ENCODE measurements around the gene CDH15. TPM values are rescaled to one million over a fixed set of nuclear protein-coding genes. Genes with fewer than 3 reads are reported as not detected.

The CDH15 gene
- total and polyA plus RNA-seq, 2 of the 13 experiments (the other 11 are each of a cell fraction or from before 2014, with no cell fraction given): 0.74 to 2.2 TPM

DNA sequence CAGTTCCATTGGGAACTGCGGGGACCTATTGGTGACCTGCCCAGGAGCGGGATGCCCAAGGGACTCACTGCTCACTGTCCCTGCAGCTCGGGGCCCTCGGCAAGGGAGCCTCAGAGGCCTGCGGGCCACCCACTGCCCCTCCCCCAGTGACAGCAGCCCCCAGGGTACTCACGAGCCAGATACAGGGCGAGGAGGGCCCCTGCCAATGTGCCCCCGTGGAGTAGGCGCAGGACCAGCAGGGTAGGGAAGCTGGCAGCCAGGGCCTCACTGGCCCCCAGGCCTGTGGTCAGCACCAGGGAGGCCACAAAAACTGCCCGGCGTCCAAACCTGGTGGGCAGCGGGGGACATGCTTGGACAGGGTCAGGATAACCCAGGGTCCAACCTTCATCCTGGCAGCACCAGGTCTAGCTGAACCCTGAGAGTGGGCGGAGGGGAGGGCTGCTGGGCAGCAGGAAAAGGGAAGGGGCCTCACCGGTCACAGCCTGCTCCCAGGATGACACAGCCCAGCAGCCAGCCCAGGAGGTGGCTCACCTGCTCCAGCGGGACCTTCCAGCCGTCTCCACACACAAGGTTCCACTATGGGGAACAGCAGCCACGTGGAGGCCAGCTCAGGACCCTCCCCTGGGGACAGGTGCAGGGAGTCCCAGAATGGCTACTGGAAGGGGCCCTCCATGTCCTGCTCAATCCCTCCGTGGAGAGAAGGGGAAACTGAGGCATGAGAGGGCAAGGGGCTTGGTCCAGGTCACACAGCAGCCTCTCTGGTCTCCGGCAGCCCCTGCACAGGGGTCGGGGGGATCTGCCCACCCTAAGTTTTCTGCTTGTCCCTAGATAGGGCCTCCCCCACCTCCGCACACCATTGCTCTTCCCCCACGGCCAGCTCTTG lies 27.9 kb downstream of the CDH15 start:
- H3K79me2 ChIP-seq (ENCODE audit: insufficient read depth, low read length): peaks cover 19% of the 10 kb centered on the region
- H2AFZ ChIP-seq (ENCODE audit: low read length): no peak overlapping the region
- 22% methylated on average over 11 of the region's 22 CpGs for WGBS (ENCODE audit: low lambda C conversion rate)
- H3K4me1 ChIP-seq (ENCODE audit: insufficient read depth, low read length): peaks cover 37% of the 10 kb centered on the region
- ChIA-PET POLR2A (interaction anchor here (1.0 to 4.2 kb wide), 10 partner anchors 8 to 415 kb away, joined by 3 to 44 read pairs (median 10); partner anchors contain the start of genes CDH15 and ZNF778), CTCF (ENCODE audit: low intra/inter-chr PET ratio, low total read pairs) (no interaction called here)
- peak overlapping the region; percentile 92 for H3K9ac ChIP-seq (ENCODE audit: insufficient read depth, low read depth, low read length)
- no peaks in the 10 kb centered on the region for H3K9me3 ChIP-seq (ENCODE audit: low read length)
- intact Hi-C loops (cut with micrococcal nuclease; ENCODE audit: unreplicated experiment): loop anchor here (2.0 kb wide), 1 partner anchor 15 kb away; no protein-coding TSS in a partner anchor
- in situ Hi-C loops (cut with HindIII; ENCODE audit: extremely low pct_ligation_motif_present, low pct_unique_long_range_greater_than_20kb): no loop called here
- no peaks in the 10 kb centered on the region for H4K20me1 ChIP-seq (ENCODE audit: insufficient read depth, low read length)
- ATAC-seq (peak; percentile 5), DNase-seq (ENCODE audit: low spot score) (no peak), FAIRE-seq (no peak)
- H3K27ac ChIP-seq (ENCODE audit: extremely low read length, insufficient read depth, low read length): peak overlapping the region; percentile 82
- H3K4me2 ChIP-seq (ENCODE audit: low read depth, low read length): peak overlapping the region; percentile 98
- BruUV-seq (replicated peaks): no TSS peak
- H3K36me3 ChIP-seq (replicated peaks in 1 of 2; ENCODE audit: control insufficient read depth in 1 of 2, insufficient read depth in 2 of 2, low read length in 2 of 2): peaks cover 0 to 3% of the 10 kb centered on the region in 2 experiments; a peak in 1 of 5 replicates
- H3K4me3 ChIP-seq (replicated peaks in 1 of 3; ENCODE audit: insufficient read depth in 1 of 3, low read depth in 2 of 3, low read length in 3 of 3): peak overlapping the region; percentile 62 to 99 (median 92)
- no peaks in the 10 kb centered on the region; a peak in 1 of 5 replicates for H3K27me3 ChIP-seq (ENCODE audit: control insufficient read depth in 1 of 2, insufficient read depth in 2 of 2, low read length in 2 of 2)
- TF ChIP-seq ZNF30 (CRISPR knock-in tag; IDR thresholded peaks at IDR 0.05) (no peak), NONO (IDR thresholded peaks at IDR 0.05) (no peak), NONO (CRISPR knock-in tag; conservative IDR thresholded peaks at IDR 0.05) (peak; percentile 28; the same call in 1 of the 2 replicates), CENPT (CRISPR knock-in tag; IDR thresholded peaks at IDR 0.05; ENCODE audit: low read depth) (peak; percentile 89), REXO4 (CRISPR knock-in tag; IDR thresholded peaks at IDR 0.05; ENCODE audit: borderline replicate concordance) (0 out of 2 replicates have a peak, but pooled peaks have one; percentile 54), SP4 (CRISPR knock-in tag; IDR thresholded peaks at IDR 0.05) (peak; percentile 29; the same call in 1 of the 2 replicates), ELF4 (CRISPR knock-in tag; IDR thresholded peaks at IDR 0.05; ENCODE audit: borderline replicate concordance) (no peak), AGO2 (optimal IDR thresholded peaks at IDR 0.05; ENCODE audit: low read depth, low read length) (peak; percentile 75), ZFP62 (CRISPR knock-in tag; IDR thresholded peaks at IDR 0.05) (0 out of 2 replicates have a peak, but pooled peaks have one; percentile 44), NCOA5 (CRISPR knock-in tag; IDR thresholded peaks at IDR 0.05) (0 out of 2 replicates have a peak, but pooled peaks have one; percentile 43), ARID2 (CRISPR knock-in tag; IDR thresholded peaks at IDR 0.05; ENCODE audit: borderline replicate concordance) (peak; percentile 1; the same call in 1 of the 2 replicates), ZNF354B (CRISPR knock-in tag; IDR thresholded peaks at IDR 0.05) (no peak), POLR2A (IDR thresholded peaks at IDR 0.05; ENCODE audit: insufficient read depth in 1 of 2, low read depth in 2 of 2, low read length in 2 of 2) (peak in 1 of 2 experiments; percentile 35; a peak in 2 of 4 replicates), ZNF768 (CRISPR knock-in tag; IDR thresholded peaks at IDR 0.05) (peak; percentile 83; the same call in 1 of the 2 replicates), CAMTA2 (CRISPR knock-in tag; IDR thresholded peaks at IDR 0.05; ENCODE audit: borderline replicate concordance) (0 out of 2 replicates have a peak, but pooled peaks have one; percentile 25), BCL6 (CRISPR knock-in tag; IDR thresholded peaks at IDR 0.05) (no peak), ZMYM3 (CRISPR knock-in tag; IDR thresholded peaks at IDR 0.05) (0 out of 2 replicates have a peak, but pooled peaks have one; percentile 5), MTA1 (CRISPR knock-in tag; IDR thresholded peaks at IDR 0.05; ENCODE audit: borderline replicate concordance) (peak; percentile 19; the same call in 1 of the 2 replicates), MXD4 (CRISPR knock-in tag; IDR thresholded peaks at IDR 0.05) (peak; percentile 49; the same call in 1 of the 2 replicates)
- TF ChIP-seq, protein P1, sequence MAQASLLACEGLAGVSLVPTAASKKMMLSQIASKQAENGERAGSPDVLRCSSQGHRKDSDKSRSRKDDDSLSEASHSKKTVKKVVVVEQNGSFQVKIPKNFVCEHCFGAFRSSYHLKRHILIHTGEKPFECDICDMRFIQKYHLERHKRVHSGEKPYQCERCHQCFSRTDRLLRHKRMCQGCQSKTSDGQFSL (CRISPR knock-in tag; IDR thresholded peaks at IDR 0.05): 0 out of 2 replicates have a peak, but pooled peaks have one; percentile 5
- TF ChIP-seq, protein P2, sequence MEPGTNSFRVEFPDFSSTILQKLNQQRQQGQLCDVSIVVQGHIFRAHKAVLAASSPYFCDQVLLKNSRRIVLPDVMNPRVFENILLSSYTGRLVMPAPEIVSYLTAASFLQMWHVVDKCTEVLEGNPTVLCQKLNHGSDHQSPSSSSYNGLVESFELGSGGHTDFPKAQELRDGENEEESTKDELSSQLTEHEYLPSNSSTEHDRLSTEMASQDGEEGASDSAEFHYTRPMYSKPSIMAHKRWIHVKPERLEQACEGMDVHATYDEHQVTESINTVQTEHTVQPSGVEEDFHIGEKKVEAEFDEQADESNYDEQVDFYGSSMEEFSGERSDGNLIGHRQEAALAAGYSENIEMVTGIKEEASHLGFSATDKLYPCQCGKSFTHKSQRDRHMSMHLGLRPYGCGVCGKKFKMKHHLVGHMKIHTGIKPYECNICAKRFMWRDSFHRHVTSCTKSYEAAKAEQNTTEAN (CRISPR knock-in tag; conservative IDR thresholded peaks at IDR 0.05): 0 out of 2 replicates have a peak, but pooled peaks have one; percentile 40
- TF ChIP-seq, protein P3, sequence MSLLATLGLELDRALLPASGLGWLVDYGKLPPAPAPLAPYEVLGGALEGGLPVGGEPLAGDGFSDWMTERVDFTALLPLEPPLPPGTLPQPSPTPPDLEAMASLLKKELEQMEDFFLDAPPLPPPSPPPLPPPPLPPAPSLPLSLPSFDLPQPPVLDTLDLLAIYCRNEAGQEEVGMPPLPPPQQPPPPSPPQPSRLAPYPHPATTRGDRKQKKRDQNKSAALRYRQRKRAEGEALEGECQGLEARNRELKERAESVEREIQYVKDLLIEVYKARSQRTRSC (CRISPR knock-in tag; IDR thresholded peaks at IDR 0.05; ENCODE audit: low read depth): no peak
